Measurements from ENCODE around the gene MT1HL1.

DNA sequence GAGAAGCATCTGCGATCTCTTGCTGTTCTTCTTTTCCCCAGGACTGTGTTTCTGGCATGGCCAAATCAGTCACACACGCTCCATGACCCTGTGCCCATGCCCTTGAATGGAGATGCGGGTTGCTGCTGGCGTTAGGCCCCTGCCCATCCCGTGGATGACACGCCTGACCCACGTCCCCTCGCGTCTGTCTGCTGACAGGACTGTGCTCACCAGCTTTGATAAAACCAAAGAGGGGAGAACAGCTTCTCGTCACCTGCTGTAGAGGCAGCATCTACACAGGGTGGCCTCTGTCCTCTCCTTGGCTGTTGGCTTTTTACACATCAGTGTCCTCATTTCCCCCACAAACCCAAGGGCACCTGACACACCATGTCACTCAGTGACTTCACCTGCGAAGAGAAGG, 6.9 kb downstream of the MT1HL1 start:
- no peak for TF ChIP-seq EZH2 (IDR thresholded peaks at IDR 0.05; ENCODE audit: insufficient read depth, poor library complexity, severe bottlenecking)
- TF ChIP-seq EZH2phosphoT487 (IDR thresholded peaks at IDR 0.05; ENCODE audit: insufficient read depth, low read depth), result no peak

Measured in GM23248 (cell line).